ENCODE measurements around the gene AFF1.

GRCh38 chr4:87088186-87088585 is 153.4 kb downstream of the AFF1 start:
- no peak for TF ChIP-seq EZH2 (IDR thresholded peaks at IDR 0.05; ENCODE audit: low read length)
- TF ChIP-seq CTCF (optimal IDR thresholded peaks at IDR 0.05 in 1 of 3, IDR thresholded peaks at IDR 0.05 in 1 of 3, conservative IDR thresholded peaks at IDR 0.05 in 1 of 3; ENCODE audit: extremely low read depth in 1 of 3, insufficient read depth in 2 of 3, low read length in 3 of 3): no peak

All from keratinocyte (primary cell).